GM20000 (cell line): ENCODE results near the gene PAX1.

Experiments used
- DNase-seq: peaks from one replicate; pipeline ENCODE4 v3.0.0; 2012; ENCODE audit warnings: low spot score
- TF ChIP-seq, protein P1 (sequence below): IDR thresholded peaks from 2 replicates; pipeline ENCODE4 v1.5.1; 2012; ENCODE audit warnings: mild to moderate bottlenecking, control low read depth; ENCODE audit errors: extremely low read depth, missing control alignments

Gene PAX1

GRCh38 chr20:21709535-21709904 lies 4.1 kb downstream of the PAX1 start:
- DNase-seq, result no peak
- TF ChIP-seq, protein P1, sequence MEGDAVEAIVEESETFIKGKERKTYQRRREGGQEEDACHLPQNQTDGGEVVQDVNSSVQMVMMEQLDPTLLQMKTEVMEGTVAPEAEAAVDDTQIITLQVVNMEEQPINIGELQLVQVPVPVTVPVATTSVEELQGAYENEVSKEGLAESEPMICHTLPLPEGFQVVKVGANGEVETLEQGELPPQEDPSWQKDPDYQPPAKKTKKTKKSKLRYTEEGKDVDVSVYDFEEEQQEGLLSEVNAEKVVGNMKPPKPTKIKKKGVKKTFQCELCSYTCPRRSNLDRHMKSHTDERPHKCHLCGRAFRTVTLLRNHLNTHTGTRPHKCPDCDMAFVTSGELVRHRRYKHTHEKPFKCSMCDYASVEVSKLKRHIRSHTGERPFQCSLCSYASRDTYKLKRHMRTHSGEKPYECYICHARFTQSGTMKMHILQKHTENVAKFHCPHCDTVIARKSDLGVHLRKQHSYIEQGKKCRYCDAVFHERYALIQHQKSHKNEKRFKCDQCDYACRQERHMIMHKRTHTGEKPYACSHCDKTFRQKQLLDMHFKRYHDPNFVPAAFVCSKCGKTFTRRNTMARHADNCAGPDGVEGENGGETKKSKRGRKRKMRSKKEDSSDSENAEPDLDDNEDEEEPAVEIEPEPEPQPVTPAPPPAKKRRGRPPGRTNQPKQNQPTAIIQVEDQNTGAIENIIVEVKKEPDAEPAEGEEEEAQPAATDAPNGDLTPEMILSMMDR, result no peak

GRCh38 chr20:21710341-21710740 lies 4.9 kb downstream of the PAX1 start:
- TF ChIP-seq, protein P1, result no peak

DNA sequence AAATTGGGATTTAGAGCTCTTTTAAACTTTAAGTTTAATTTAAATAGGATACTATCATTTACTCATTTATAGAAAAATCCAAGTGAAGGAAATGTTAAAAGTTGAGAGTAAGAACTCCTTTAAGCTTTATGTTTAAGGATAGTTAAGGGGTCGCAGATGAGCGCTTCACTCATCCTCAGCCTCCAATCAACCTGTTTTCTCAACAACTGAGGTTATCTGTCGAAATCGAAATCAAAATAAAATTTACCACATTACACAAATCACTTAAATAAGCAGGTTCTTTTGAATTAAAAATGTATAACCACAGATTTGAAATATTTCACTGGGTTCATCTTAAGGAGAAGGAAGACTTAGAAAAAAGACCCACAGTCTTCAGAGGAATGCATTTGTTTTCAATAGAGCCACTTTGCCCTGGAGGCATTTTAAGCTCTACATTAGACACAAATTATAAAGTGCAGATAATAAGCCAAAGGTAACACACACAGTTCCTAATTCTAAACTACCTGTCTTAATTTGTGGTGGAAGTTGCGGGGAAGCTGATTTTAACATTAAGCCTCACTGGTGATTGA lies 5.5 kb downstream of the PAX1 start:
- DNase-seq, result no peak
- TF ChIP-seq, protein P1, result no peak

More at GRCh38 chr20:21710341-21710740, 4.9 kb downstream of the PAX1 start:
- no peak for DNase-seq

- DNase-seq, result no peak
- TF ChIP-seq, protein P1, result no peak
Measured at GRCh38 chr20:21712443-21713059, 7.1 kb downstream of the PAX1 start.

- no peak for DNase-seq
- TF ChIP-seq, protein P1, result no peak
Measured at GRCh38 chr20:21713470-21713869, 8.0 kb downstream of the PAX1 start.

DNA sequence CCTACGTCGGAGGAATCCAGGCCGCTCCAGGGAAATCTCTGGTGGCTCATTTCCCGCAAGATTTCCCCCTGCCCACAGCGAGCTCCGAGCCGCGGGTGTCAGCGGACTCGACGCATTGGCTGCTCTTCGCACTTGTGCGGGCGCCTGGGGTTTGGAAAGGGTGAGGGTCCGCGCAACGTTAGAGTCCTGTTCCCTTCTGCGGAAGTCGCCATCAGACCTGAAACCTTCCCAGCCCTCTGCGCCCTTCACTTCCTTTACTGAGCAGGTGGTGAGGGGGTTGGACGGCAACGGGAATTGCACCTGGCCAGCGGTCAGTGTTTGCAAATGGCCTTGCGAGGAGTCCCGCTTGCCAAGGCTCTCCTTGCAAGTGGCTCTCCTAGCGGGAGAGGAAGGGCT lies 8.4 kb downstream of the PAX1 start:
- TF ChIP-seq, protein P1, result no peak
- no peak for DNase-seq

DNA sequence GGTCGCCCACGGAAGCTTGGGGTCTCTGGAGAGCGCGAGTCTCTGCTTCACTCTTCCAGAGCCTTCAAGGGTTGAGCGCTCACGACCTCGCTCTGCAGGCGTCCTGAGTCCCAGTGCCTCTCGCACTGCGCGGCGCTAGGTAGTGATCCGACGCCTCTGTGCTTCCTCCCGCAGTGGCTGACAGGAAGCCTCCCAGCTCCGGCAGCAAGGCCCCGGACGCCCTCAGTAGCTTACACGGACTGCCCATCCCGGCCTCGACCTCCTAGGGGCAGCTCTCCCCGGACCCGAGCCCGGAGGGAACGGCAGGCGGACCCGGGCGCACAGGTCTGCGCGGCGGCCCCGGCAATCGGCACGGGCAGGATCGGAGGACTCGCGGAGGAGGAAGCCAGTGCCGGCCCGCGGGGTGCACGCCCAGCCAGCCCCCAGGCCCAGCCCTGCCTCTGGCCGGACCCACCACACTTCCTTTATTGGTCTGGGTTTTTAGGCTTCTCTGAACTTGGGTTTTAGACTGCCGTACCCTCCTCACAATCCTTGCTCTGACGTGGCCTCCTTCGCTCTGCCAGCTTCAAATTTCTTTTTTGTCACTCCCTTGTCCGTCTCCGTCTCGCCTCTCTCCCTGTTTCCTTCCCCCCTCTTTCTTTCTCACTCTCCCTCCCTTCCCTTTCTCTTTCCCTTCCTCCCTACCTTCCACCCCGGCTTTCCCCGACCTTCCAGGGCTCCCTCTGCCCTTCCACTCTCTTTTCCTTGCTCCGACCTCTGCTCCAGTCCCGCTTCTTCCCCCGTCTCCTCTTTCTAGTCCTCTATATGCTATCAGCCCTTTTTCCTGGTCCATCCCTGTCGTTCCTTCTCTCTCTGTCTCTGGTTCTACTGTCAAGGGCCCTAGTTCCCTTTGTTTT lies 9.1 kb downstream of the PAX1 start:
- TF ChIP-seq, protein P1, result no peak
- DNase-seq, result no peak
